HUDEP-2 (cell line): ENCODE measurements around the gene ECSIT.

Experiments
- DNase-seq, 76 experiments: peaks; one replicate each; lab custom pipeline; 2025; ENCODE audit not compliant: unreplicated experiment in 76 of 76; lab: John Stamatoyannopoulos, UW

ECSIT gene

GRCh38 chr19:11551603-11552235, 22.8 kb upstream of the ECSIT start:
- peak in 24 of 76 experiments; percentile 13 to 43 (median 30) for DNase-seq

GRCh38 chr19:11550265-11550664, 21.3 kb upstream of the ECSIT start:
- no peak for DNase-seq

- no peak for DNase-seq
These were observed 20.5 kb upstream of the ECSIT start for GRCh38 chr19:11549386-11549953.

GRCh38 chr19:11547929-11548700, 19.2 kb upstream of the ECSIT start:
- no peak for DNase-seq

GRCh38 chr19:11541238-11541637, 12.3 kb upstream of the ECSIT start:
- no peak for DNase-seq

GRCh38 chr19:11540645-11541044, 11.7 kb upstream of the ECSIT start:
- DNase-seq: no peak

GRCh38 chr19:11539495-11540365, 10.8 kb upstream of the ECSIT start:
- DNase-seq: no peak

GRCh38 chr19:11538232-11539036, 9.5 kb upstream of the ECSIT start, which contains the start of gene CNN1:
TSS of gene CNN1 (plus strand) at chr19:11538851. CDS start at chr19:11538928, 77 bp downstream.
- peak in 10 of 76 experiments; percentile 17 to 31 (median 21) for DNase-seq

GRCh38 chr19:11535792-11536595, 7.1 kb upstream of the ECSIT start:
- DNase-seq: peak in 75 of 76 experiments; percentile 16 to 96 (median 87)

GRCh38 chr19:11534948-11535347, 6.0 kb upstream of the ECSIT start:
- no peak for DNase-seq

- no peak for DNase-seq
These were observed 5.6 kb upstream of the ECSIT start for GRCh38 chr19:11534538-11534937.

GRCh38 chr19:11530432-11530831, 1.5 kb upstream of the ECSIT start:
- DNase-seq: peak in 75 of 76 experiments; percentile 30 to 99 (median 94)

- no peak for DNase-seq
These were observed 9.8 kb downstream of the ECSIT start for GRCh38 chr19:11519138-11519537.

- no peak for DNase-seq
These were observed 15.0 kb downstream of the ECSIT start for GRCh38 chr19:11513946-11514345.

GRCh38 chr19:11510444-11510843, 18.5 kb downstream of the ECSIT start:
- DNase-seq: no peak

GRCh38 chr19:11507370-11508078, 21.4 kb downstream of the ECSIT start:
- DNase-seq: no peak

- no peak for DNase-seq
These were observed 22.0 kb downstream of the ECSIT start for GRCh38 chr19:11506967-11507366.

GRCh38 chr19:11506101-11506555, 22.8 kb downstream of the ECSIT start:
- DNase-seq: peak in 5 of 76 experiments; percentile 37 to 64 (median 45)
